Glutamatergic neuron (in vitro differentiated cells): ENCODE results near the gene CPSF4. TPM values are rescaled to one million over a fixed set of nuclear protein-coding genes. Genes with fewer than 3 reads are reported as not detected.

ENCODE experiments used
- DNase-seq: peaks from one replicate; pipeline ENCODE4 v3.0.0; 2022
- H3K27ac Mint-ChIP-seq: one replicate; pipeline ENCODE4 v1.8.0; 2020; ENCODE audit warnings: mild to moderate bottlenecking, mixed read lengths, inconsistent platforms; ENCODE audit not compliant: unreplicated experiment
- H3K27me3 Mint-ChIP-seq: one replicate; pipeline ENCODE4 v1.8.0; 2020; ENCODE audit warnings: mild to moderate bottlenecking, moderate library complexity, mixed read lengths, inconsistent platforms; ENCODE audit not compliant: unreplicated experiment
- H3K36me3 Mint-ChIP-seq: one replicate; pipeline ENCODE4 v1.8.0; 2020; ENCODE audit warnings: mild to moderate bottlenecking, mixed read lengths, inconsistent platforms; ENCODE audit not compliant: unreplicated experiment
- H3K4me1 Mint-ChIP-seq: one replicate; pipeline ENCODE4 v1.8.0; 2020; ENCODE audit warnings: mild to moderate bottlenecking, low read depth, mixed read lengths, inconsistent platforms; ENCODE audit not compliant: unreplicated experiment
- H3K4me3 Mint-ChIP-seq: one replicate; pipeline ENCODE4 v1.8.0; 2020; ENCODE audit warnings: mild to moderate bottlenecking, mixed read lengths, inconsistent platforms; ENCODE audit not compliant: unreplicated experiment
- H3K9me3 Mint-ChIP-seq: one replicate; pipeline ENCODE4 v1.8.0; 2020; ENCODE audit warnings: mild to moderate bottlenecking, moderate library complexity, mixed read lengths, inconsistent platforms; ENCODE audit not compliant: unreplicated experiment
- CTCF ChIP-seq: fragments of 200-600 bp; sonication (generic); IDR thresholded peaks from one replicate; pipeline ENCODE4 v1.5.0; 2021; ENCODE audit not compliant: partially characterized antibody, unreplicated experiment
- total RNA-seq: library from RNA; stranded (reverse); fragmentation: NEBNext Ultra II Directional; extraction: Animal tissue kit (Norgen Biotek cat#: 25700); gene quantifications from one replicate; pipeline ENCODE4 v1.2.1, GENCODE V29; 2021; ENCODE audit not compliant: unreplicated experiment

CPSF4 gene
- total RNA-seq, 1 donor from 2014 or later: 106 TPM

GRCh38 chr7:99402854-99403253, 35.9 kb upstream of the CPSF4 start:
- Mint-ChIP-seq H3K27ac (no peak overlapping the region), H3K4me1 (peaks cover 18% of the 10 kb centered on the region), H3K9me3 (peaks cover 6% of the 10 kb centered on the region), H3K36me3 (peaks cover 6% of the 10 kb centered on the region), H3K27me3 (peaks cover 5% of the 10 kb centered on the region), H3K4me3 (peak overlapping the region; percentile 59)
- TF ChIP-seq CTCF: no peak
- no peak for DNase-seq

- Mint-ChIP-seq H3K36me3 (peaks cover 6% of the 10 kb centered on the region), H3K27ac (peak overlapping the region; percentile 93), H3K27me3 (peaks cover 5% of the 10 kb centered on the region), H3K9me3 (peaks cover 4% of the 10 kb centered on the region), H3K4me3 (no peak overlapping the region), H3K4me1 (peaks cover 18% of the 10 kb centered on the region)
- no peak for TF ChIP-seq CTCF
- DNase-seq: no peak
Measured at GRCh38 chr7:99403764-99404163, 35.0 kb upstream of the CPSF4 start.

- peaks cover 18% of the 10 kb centered on the region for H3K4me1 Mint-ChIP-seq
- peak overlapping the region; percentile 41 for H3K4me3 Mint-ChIP-seq
- TF ChIP-seq CTCF: no peak
- H3K27me3 Mint-ChIP-seq: peaks cover 8% of the 10 kb centered on the region
- H3K9me3 Mint-ChIP-seq: peaks cover 6% of the 10 kb centered on the region
- H3K36me3 Mint-ChIP-seq: peaks cover 11% of the 10 kb centered on the region
- DNase-seq: no peak
- peak overlapping the region; percentile 93 for H3K27ac Mint-ChIP-seq
Measured at GRCh38 chr7:99404235-99404976, 34.3 kb upstream of the CPSF4 start.

GRCh38 chr7:99404977-99405320, 33.8 kb upstream of the CPSF4 start:
- H3K27ac Mint-ChIP-seq: peak overlapping the region; percentile 93
- peaks cover 21% of the 10 kb centered on the region for H3K4me1 Mint-ChIP-seq
- no peak for TF ChIP-seq CTCF
- H3K27me3 Mint-ChIP-seq: peaks cover 9% of the 10 kb centered on the region
- H3K4me3 Mint-ChIP-seq: no peak overlapping the region
- peaks cover 12% of the 10 kb centered on the region for H3K36me3 Mint-ChIP-seq
- H3K9me3 Mint-ChIP-seq: peaks cover 6% of the 10 kb centered on the region
- DNase-seq: no peak

- H3K9me3 Mint-ChIP-seq: peaks cover 6% of the 10 kb centered on the region
- DNase-seq: no peak
- H3K4me1 Mint-ChIP-seq: peaks cover 21% of the 10 kb centered on the region
- TF ChIP-seq CTCF: no peak
- H3K27ac Mint-ChIP-seq: peak overlapping the region; percentile 91
- H3K27me3 Mint-ChIP-seq: peaks cover 9% of the 10 kb centered on the region
- peak overlapping the region; percentile 99 for H3K4me3 Mint-ChIP-seq
- peaks cover 12% of the 10 kb centered on the region for H3K36me3 Mint-ChIP-seq
Measured at GRCh38 chr7:99406557-99406956, 32.2 kb upstream of the CPSF4 start.
